GM21619 (cell line): ENCODE data around the gene SSH2.
"Not testable (repeated sequence)": the region's sequence is repeated elsewhere in the genome, so short reads cannot be mapped to it uniquely, and the experiment has no call there.

Experiments
- ATAC-seq: cut with Tn5 transposase; IDR thresholded peaks from one replicate; pipeline ENCODE4 v1.9.1; 2021; ENCODE audit not compliant: unreplicated experiment

The SSH2 gene

GRCh38 chr17:29747660-29748059 is 182.4 kb downstream of the SSH2 start:
- no peak for ATAC-seq

GRCh38 chr17:29746669-29747068 is 183.4 kb downstream of the SSH2 start:
- no peak for ATAC-seq

- no peak for ATAC-seq
Observed at GRCh38 chr17:29744121-29744520, 185.9 kb downstream of the SSH2 start.

- ATAC-seq, result no peak
Observed at GRCh38 chr17:29742210-29742513, 187.9 kb downstream of the SSH2 start.

- ATAC-seq, result no peak
Observed at GRCh38 chr17:29740017-29740416, 190.0 kb downstream of the SSH2 start.

- ATAC-seq, result no peak
Observed at GRCh38 chr17:29734640-29735039, 195.4 kb downstream of the SSH2 start.

GRCh38 chr17:29733166-29733565 is 196.9 kb downstream of the SSH2 start:
- ATAC-seq, result no peak

- no peak for ATAC-seq
Observed at GRCh38 chr17:29732613-29733012, 197.4 kb downstream of the SSH2 start.

GRCh38 chr17:29732209-29732608 is 197.8 kb downstream of the SSH2 start:
- ATAC-seq, result no peak

GRCh38 chr17:29731589-29731929 is 198.5 kb downstream of the SSH2 start:
- no peak for ATAC-seq

- no peak for ATAC-seq
Observed at GRCh38 chr17:29728490-29728889, 201.5 kb downstream of the SSH2 start.

- ATAC-seq, result no peak
Observed at GRCh38 chr17:29726715-29727252, 203.2 kb downstream of the SSH2 start.

GRCh38 chr17:29725408-29725807 is 204.6 kb downstream of the SSH2 start:
- not testable (repeated sequence) for ATAC-seq

- ATAC-seq, result no peak
Observed at GRCh38 chr17:29723278-29724047, 206.6 kb downstream of the SSH2 start.

- peak; percentile 58 for ATAC-seq
Observed at GRCh38 chr17:29722411-29723198, 207.4 kb downstream of the SSH2 start.

- ATAC-seq, result no peak
Observed at GRCh38 chr17:29720551-29720950, 209.5 kb downstream of the SSH2 start.

GRCh38 chr17:29719469-29719868 is 210.6 kb downstream of the SSH2 start:
- ATAC-seq, result no peak

- no peak for ATAC-seq
Observed at GRCh38 chr17:29718446-29719039, 211.5 kb downstream of the SSH2 start.

GRCh38 chr17:29717817-29718216 is 212.2 kb downstream of the SSH2 start:
- no peak for ATAC-seq

GRCh38 chr17:29716566-29716965 is 213.5 kb downstream of the SSH2 start:
- ATAC-seq, result no peak

- ATAC-seq, result no peak
Observed at GRCh38 chr17:29715680-29716079, 214.3 kb downstream of the SSH2 start.

GRCh38 chr17:29714146-29714545 is 215.9 kb downstream of the SSH2 start:
- ATAC-seq, result no peak
